ENCODE measurements around the gene SARM1. TPM values are rescaled to one million over a fixed set of nuclear protein-coding genes. Genes with fewer than 3 reads are reported as not detected.

SARM1 gene
- total and polyA plus RNA-seq, 9 of the 15 experiments (the other 6 are each of a cell fraction or from before 2014, with no cell fraction given), result 0.04 to 0.55 (median 0.11) TPM; not detected in 2

DNA sequence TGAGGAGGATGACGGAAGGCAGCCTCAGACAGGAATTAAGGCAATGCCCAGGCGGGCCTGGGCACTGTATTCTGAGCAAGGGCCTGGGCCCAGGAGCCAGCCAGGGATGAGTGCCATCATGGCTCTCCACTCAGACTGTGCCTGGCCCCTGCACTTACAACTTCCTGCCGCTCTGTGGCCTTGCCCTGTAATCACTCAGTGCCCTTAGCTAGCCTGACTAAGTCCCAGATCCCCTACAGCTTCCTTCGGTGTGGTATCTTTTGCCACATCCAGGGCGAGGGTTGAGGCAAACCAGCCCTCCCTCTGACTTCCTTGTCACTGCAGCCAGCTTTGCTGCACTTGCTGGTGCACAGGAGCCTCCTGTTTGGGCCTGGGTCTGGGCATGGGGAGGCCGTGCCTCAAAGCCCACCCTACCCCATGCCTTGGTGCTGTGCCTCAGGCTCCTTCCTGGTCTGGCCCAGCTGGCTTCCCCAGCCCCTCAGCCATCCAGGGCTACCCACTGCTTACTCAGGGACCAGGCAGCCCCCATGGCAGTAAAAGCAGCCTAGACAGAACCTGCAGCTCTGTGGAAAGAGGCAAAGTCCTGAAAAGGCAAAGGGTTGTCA lies 25.2 kb downstream of the SARM1 start:
- WGBS (ENCODE audit: insufficient coverage, low coverage, missing lambda C conversion rate), result 52% methylated on average over 6 of the region's 6 CpGs
- FAIRE-seq (no peak), DNase-seq (ENCODE audit: extremely low read depth in 1 of 4, low spot score in 3 of 4) (no peak), ATAC-seq (peak; percentile 43; the same call in 1 of the 3 replicates)
- H3K27ac ChIP-seq (ENCODE audit: extremely low read depth, low read depth, low read length), result no peak overlapping the region
- in situ Hi-C loops (cut with MboI), result no loop called here
- no peaks in the 10 kb centered on the region for H3K9me3 ChIP-seq (replicated peaks; ENCODE audit: control insufficient read depth, insufficient read depth, low read depth, low read length)
- 0 out of 4 replicates have a peak overlapping the region, but pooled peaks of 1 of the 2 experiments have one; percentile 32 for H3K9ac ChIP-seq (ENCODE audit: insufficient read depth in 1 of 2, low read depth in 2 of 2, low read length in 2 of 2)
- 0 out of 3 replicates have a peak, but pooled peaks cover 1% of the 10 kb centered on the region for H3K36me3 ChIP-seq (ENCODE audit: control insufficient read depth, insufficient read depth, low read length)
- H3K9me1 ChIP-seq (ENCODE audit: control insufficient read depth, insufficient read depth, low read length), result no peaks in the 10 kb centered on the region
- H3K4me3 ChIP-seq, result no peak overlapping the region
- POLR2A ChIA-PET, result interaction anchor here (0.9 to 1.5 kb wide), 3 partner anchors 9 to 28 kb away, joined by 3 to 7 read pairs (median 5); partner anchors contain the start of gene SLC46A1
- CTCF ChIA-PET (ENCODE audit: low intra/inter-chr PET ratio), result no interaction called here
- no peak overlapping the region for H2AFZ ChIP-seq (ENCODE audit: low read depth, low read length)
- no peaks in the 10 kb centered on the region for H3K79me2 ChIP-seq (ENCODE audit: control insufficient read depth, insufficient read depth, low read length)
- TF ChIP-seq E2F3 (CRISPR knock-in tag; IDR thresholded peaks at IDR 0.05) (no peak), POLR2G (IDR thresholded peaks at IDR 0.05; ENCODE audit: low read depth, low read length) (0 out of 2 replicates have a peak, but pooled peaks have one; percentile 22)
- no peaks in the 10 kb centered on the region for H3K27me3 ChIP-seq (ENCODE audit: control insufficient read depth in 2 of 2, insufficient read depth in 2 of 2, low read length in 2 of 2)
- H3K4me2 ChIP-seq (ENCODE audit: insufficient read depth, low read length), result no peak overlapping the region
- 0 out of 2 replicates have a peak, but pooled peaks cover 8% of the 10 kb centered on the region for H4K20me1 ChIP-seq (replicated peaks; ENCODE audit: control insufficient read depth, insufficient read depth, low read length)
- intact Hi-C loops (cut with micrococcal nuclease), result no loop called here
- H3K4me1 ChIP-seq (replicated peaks in 1 of 2; ENCODE audit: control insufficient read depth in 2 of 2, insufficient read depth in 2 of 2, low read length in 2 of 2), result peaks cover 0 to 3% of the 10 kb centered on the region in 2 experiments; a peak in 4 of 5 replicates
- no TSS peak for BruUV-seq (replicated peaks)

DNA sequence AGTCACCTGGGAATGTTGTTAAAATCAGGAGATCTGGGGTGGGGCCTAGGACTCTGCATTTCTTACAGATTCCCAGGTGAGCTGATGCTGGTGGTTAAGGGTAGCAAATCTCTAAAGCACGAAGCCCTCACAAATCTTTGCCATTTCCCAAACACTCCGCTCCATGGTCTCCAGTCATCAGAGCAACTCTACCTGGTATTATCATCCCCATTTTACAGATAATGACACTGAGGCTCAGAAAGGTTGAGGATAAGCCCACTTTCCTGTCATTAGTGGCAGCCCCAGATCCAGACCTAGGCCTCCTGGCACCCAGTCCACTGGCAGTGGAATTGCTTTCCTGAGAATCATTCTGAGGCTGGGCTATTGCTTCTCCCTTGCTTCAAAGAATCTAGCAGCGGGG lies 25.8 kb downstream of the SARM1 start:
- POLR2A ChIA-PET, result interaction anchor here (0.7 to 1.5 kb wide), 3 partner anchors 8 to 20 kb away, joined by 3 to 7 read pairs (median 3); partner anchors contain the start of gene SLC46A1
- Histone ChIP-seq H3K4me2 (ENCODE audit: insufficient read depth, low read length) (no peak overlapping the region), H3K36me3 (ENCODE audit: control insufficient read depth, insufficient read depth, low read length) (peaks cover 5% of the 10 kb centered on the region; the same call in 1 of the 3 replicates), H3K27ac (ENCODE audit: extremely low read depth, low read depth, low read length) (no peak overlapping the region), H3K9ac (ENCODE audit: insufficient read depth in 1 of 2, low read depth in 2 of 2, low read length in 2 of 2) (no peak overlapping the region), H3K4me1 (replicated peaks in 1 of 2; ENCODE audit: control insufficient read depth in 2 of 2, insufficient read depth in 2 of 2, low read length in 2 of 2) (peaks cover 0 to 3% of the 10 kb centered on the region in 2 experiments; a peak in 4 of 5 replicates), H4K20me1 (replicated peaks; ENCODE audit: control insufficient read depth, insufficient read depth, low read length) (0 out of 2 replicates have a peak, but pooled peaks cover 8% of the 10 kb centered on the region), H2AFZ (ENCODE audit: low read depth, low read length) (no peak overlapping the region), H3K9me3 (replicated peaks; ENCODE audit: control insufficient read depth, insufficient read depth, low read depth, low read length) (no peaks in the 10 kb centered on the region), H3K27me3 (ENCODE audit: control insufficient read depth in 2 of 2, insufficient read depth in 2 of 2, low read length in 2 of 2) (no peaks in the 10 kb centered on the region), H3K9me1 (ENCODE audit: control insufficient read depth, insufficient read depth, low read length) (peaks cover 3% of the 10 kb centered on the region), H3K4me3 (no peak overlapping the region), H3K79me2 (ENCODE audit: control insufficient read depth, insufficient read depth, low read length) (no peaks in the 10 kb centered on the region)
- CTCF ChIA-PET (ENCODE audit: low intra/inter-chr PET ratio), result no interaction called here
- FAIRE-seq, result no peak
- in situ Hi-C loops (cut with MboI), result no loop called here
- WGBS (ENCODE audit: insufficient coverage, low coverage, missing lambda C conversion rate), result 65% methylated on average over 3 of the region's 3 CpGs
- intact Hi-C loops (cut with micrococcal nuclease), result no loop called here
- ATAC-seq, result no peak
- TF ChIP-seq BCOR (IDR thresholded peaks at IDR 0.05) (peak; percentile 84), CHD4 (IDR thresholded peaks at IDR 0.05; ENCODE audit: insufficient read depth, insufficient replicate concordance, low read depth, low read length, poor library complexity, severe bottlenecking) (peak; percentile 37), KDM1A (IDR thresholded peaks at IDR 0.05) (0 out of 4 replicates have a peak, but pooled peaks of 1 of the 2 experiments have one; percentile 40), RBM25 (IDR thresholded peaks at IDR 0.05; ENCODE audit: low read depth, low read length, severe bottlenecking) (peak; percentile 83), BMI1 (IDR thresholded peaks at IDR 0.05; ENCODE audit: low read length) (no peak), FOXA3 (CRISPR knock-in tag; conservative IDR thresholded peaks at IDR 0.05 in 1 of 2, IDR thresholded peaks at IDR 0.05 in 1 of 2) (no peak), ADNP (tag; IDR thresholded peaks at IDR 0.05) (peak; percentile 66; the same call in 1 of the 2 replicates)
- no TSS peak for BruUV-seq (replicated peaks)
- DNase-seq (ENCODE audit: extremely low read depth in 1 of 4, low spot score in 3 of 4), result no peak

All from K562 (cell line).